Endothelial cell of umbilical vein (primary cell): ENCODE measurements around the gene CCR4. TPM values are rescaled to one million over a fixed set of nuclear protein-coding genes. Genes with fewer than 3 reads are reported as not detected.

Experiments
- BruUV-seq: library from RNA; stranded (reverse); fragments of 400-500 nt; replicated peaks from 2 replicates; lab custom pipeline; 2021; lab: Mats Ljungman, UMichigan
- CTCF ChIA-PET: fragments of 300-600, 350-600 bp; sonication (Branson Sonifier 250); formaldehyde crosslinking; loops from one replicate; lab custom pipeline; 2021; ENCODE audit warnings: antibody characterized with exemption, inconsistent platforms; lab: Charles Lee
- POLR2A ChIA-PET: fragments of 300-600, 350-600 bp; sonication (Branson Sonifier 250); formaldehyde crosslinking; loops from one replicate; lab custom pipeline; 2021; ENCODE audit warnings: antibody characterized with exemption, inconsistent platforms; lab: Charles Lee
- DNase-seq: peaks from one replicate; pipeline ENCODE4 v3.0.0-alpha.2; 2011; ENCODE audit warnings: low read depth, low spot score
- FAIRE-seq: peaks from 2 replicates; lab custom pipeline; 2011; peaks lifted over from hg19 to GRCh38; lab: Jason Lieb, UNC
- H2AFZ ChIP-seq: 2 replicates; pipeline ENCODE4 v1.6.0; 2012; ENCODE audit warnings: low read depth, low read length, control low read depth, inconsistent platforms
- H3K27ac ChIP-seq: 2 replicates; pipeline ENCODE4 v1.5.1; 2011; ENCODE audit warnings: low read depth, mild to moderate bottlenecking, control low read depth, low read length, moderate library complexity; ENCODE audit not compliant: insufficient read depth
- H3K27me3 ChIP-seq, 2 experiments: 2 replicates each; pipeline versions ENCODE4 v1.6.0 to v1.6.1; 2011; ENCODE audit warnings: low read length in 2 of 2, mixed read lengths in 1 of 2; ENCODE audit not compliant: control insufficient read depth in 2 of 2, insufficient read depth in 2 of 2
- H3K36me3 ChIP-seq, 2 experiments: 2 replicates in 1 of 2; 3 replicates in 1 of 2; pipeline ENCODE4 v1.5.1; 2011; ENCODE audit warnings: low read length in 2 of 2, mild to moderate bottlenecking in 1 of 2, moderate library complexity in 1 of 2; ENCODE audit not compliant: control insufficient read depth in 2 of 2, insufficient read depth in 2 of 2; ENCODE audit errors: extremely low read depth in 1 of 2
- H3K4me1 ChIP-seq: 3 replicates; pipeline ENCODE4 v1.5.1; 2011; ENCODE audit warnings: mild to moderate bottlenecking, low read length; ENCODE audit not compliant: control insufficient read depth, insufficient read depth; ENCODE audit errors: extremely low read depth
- H3K4me2 ChIP-seq: 2 replicates; pipeline ENCODE4 v1.6.1; 2011; ENCODE audit warnings: low read length, control low read depth, mixed read lengths; ENCODE audit not compliant: insufficient read depth
- H3K4me3 ChIP-seq, 3 experiments: fragments of 200-600 bp in 1 of 3; sonication (generic), shearing (Covaris generic) in 1 of 3; replicated peaks in 1 of 3; 2 replicates each; pipeline ENCODE4 v1.5.1; 2011 to 2016; ENCODE audit warnings: control low read depth in 3 of 3, low read length in 3 of 3, mild to moderate bottlenecking in 2 of 3, inconsistent platforms in 1 of 3, low read depth in 1 of 3, moderate library complexity in 1 of 3; ENCODE audit not compliant: insufficient read depth in 1 of 3
- H3K79me2 ChIP-seq: 2 replicates; pipeline ENCODE4 v1.6.0; 2012; ENCODE audit warnings: low read length, inconsistent platforms; ENCODE audit not compliant: control insufficient read depth, insufficient read depth
- H3K9ac ChIP-seq: replicated peaks from 2 replicates; pipeline ENCODE3; 2011; ENCODE audit warnings: low read length, control low read depth; ENCODE audit not compliant: insufficient read depth; ENCODE audit errors: extremely low read depth
- H3K9me1 ChIP-seq: replicated peaks from 3 replicates; pipeline ENCODE4 v1.6.0; 2011; ENCODE audit warnings: mild to moderate bottlenecking, low read length; ENCODE audit not compliant: control insufficient read depth, insufficient read depth; ENCODE audit errors: extremely low read depth
- H3K9me3 ChIP-seq: replicated peaks from 2 replicates; pipeline ENCODE4 v1.5.1; 2012; ENCODE audit warnings: low read length, inconsistent platforms; ENCODE audit not compliant: control insufficient read depth, insufficient read depth
- H4K20me1 ChIP-seq: replicated peaks from 2 replicates; pipeline ENCODE3; 2011; ENCODE audit warnings: mild to moderate bottlenecking, low read length; ENCODE audit not compliant: control insufficient read depth, insufficient read depth; ENCODE audit errors: extremely low read depth
- CTCF ChIP-seq, 2 donors: IDR thresholded peaks; 1 replicate in 1 of 2; 2 replicates in 1 of 2; pipeline ENCODE4 v1.5.1; 2011; ENCODE audit warnings: low read length in 2 of 2, mild to moderate bottlenecking in 2 of 2, moderate library complexity in 2 of 2, control low read depth in 1 of 2, inconsistent platforms in 1 of 2, low read depth in 1 of 2; ENCODE audit not compliant: insufficient read depth in 1 of 2; ENCODE audit errors: extremely low read depth in 1 of 2
- EZH2 ChIP-seq: IDR thresholded peaks from 2 replicates; pipeline ENCODE4 v1.6.1; 2012; ENCODE audit warnings: borderline replicate concordance, low read depth, mild to moderate bottlenecking, moderate library complexity, low read length, inconsistent platforms; ENCODE audit not compliant: severe bottlenecking
- GATA2 ChIP-seq: IDR thresholded peaks from 2 replicates; pipeline ENCODE4 v1.7.0; 2011; ENCODE audit warnings: low read depth, mild to moderate bottlenecking, moderate library complexity, mixed read lengths, low read length; ENCODE audit not compliant: insufficient read length, insufficient read depth
- JUN ChIP-seq: IDR thresholded peaks from 2 replicates; pipeline ENCODE4 v1.6.1; 2011; ENCODE audit warnings: borderline replicate concordance, low read depth; ENCODE audit not compliant: insufficient read length, insufficient read depth
- MYC ChIP-seq: IDR thresholded peaks from one replicate; pipeline ENCODE4 v1.6.1; 2011; ENCODE audit warnings: mild to moderate bottlenecking, low read depth, low read length
- POLR2A ChIP-seq: IDR thresholded peaks from 2 replicates; pipeline ENCODE4 v1.6.1; 2012; ENCODE audit warnings: low read depth, mild to moderate bottlenecking, control low read depth, low read length
- POLR2AphosphoS5 ChIP-seq: IDR thresholded peaks from 2 replicates; pipeline ENCODE4 v1.6.1; 2012; ENCODE audit warnings: low read depth, mild to moderate bottlenecking, control low read depth, low read length, moderate library complexity; ENCODE audit not compliant: insufficient read depth
- dilution Hi-C: fragments of 300-500 bp; cut with MboI; formaldehyde crosslinking; loops from one replicate; pipeline ENCODE4 v1.15.0; 2019; ENCODE audit warnings: low sequenced_read_pairs; ENCODE audit not compliant: extremely low pct_ligation_motif_present
- intact Hi-C: fragments of 100-400 bp; cut with micrococcal nuclease; formaldehyde crosslinking; loops from one replicate; pipeline ENCODE4 v1.10.0; 2022
- polyA plus RNA-seq, 4 experiments: library from polyadenylated mRNA; depleted of rRNA in 3 of 4; stranded (reverse) in 3 of 4; unstranded in 1 of 4; fragments of >200 nt; gene quantifications; 2 replicates each; pipeline versions ENCODE4 v1.2.1 to v1.2.3, GENCODE V29; 2011 to 2012; ENCODE audit warnings: missing spikeins in 1 of 4
- total RNA-seq: library from RNA; stranded (reverse); gene quantifications from 2 replicates; pipeline ENCODE4 v1.2.3, GENCODE V29; 2021
- TF ChIP-seq, protein P1 (sequence below): IDR thresholded peaks from 2 replicates; pipeline ENCODE4 v1.6.1; 2011; ENCODE audit not compliant: insufficient read depth, insufficient read length

CCR4 gene
- total and polyA plus RNA-seq, 2 donors (not counting 3 experiments of a cell fraction or from before 2014, with no cell fraction given), result not detected

GRCh38 chr3:32977861-32978260 is 26.4 kb downstream of the CCR4 start:
- Histone ChIP-seq H3K9me3 (no peaks in the 10 kb centered on the region), H3K79me2 (no peaks in the 10 kb centered on the region), H3K4me1 (no peaks in the 10 kb centered on the region), H3K36me3 (no peaks in the 10 kb centered on the region), H3K27ac (no peak overlapping the region), H4K20me1 (no peaks in the 10 kb centered on the region), H3K9me1 (no peaks in the 10 kb centered on the region), H3K9ac (no peak overlapping the region), H3K27me3 (peaks cover 2 to 7% of the 10 kb centered on the region in 2 experiments), H3K4me3 (no peak overlapping the region), H2AFZ (no peak overlapping the region), H3K4me2 (no peak overlapping the region)
- ChIA-PET POLR2A (no interaction called here), CTCF (no interaction called here)
- no TSS peak for BruUV-seq
- TF ChIP-seq POLR2AphosphoS5 (no peak), GATA2 (no peak), POLR2A (no peak), CTCF (IDR thresholded peaks at IDR 0.05; ENCODE audit: extremely low read depth in 1 of 2, insufficient read depth in 1 of 2, low read depth in 1 of 2, low read length in 2 of 2) (no peak), EZH2 (no peak)
- TF ChIP-seq, protein P1, sequence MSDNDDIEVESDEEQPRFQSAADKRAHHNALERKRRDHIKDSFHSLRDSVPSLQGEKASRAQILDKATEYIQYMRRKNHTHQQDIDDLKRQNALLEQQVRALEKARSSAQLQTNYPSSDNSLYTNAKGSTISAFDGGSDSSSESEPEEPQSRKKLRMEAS, result no peak
- FAIRE-seq (no peak), DNase-seq (no peak)
- dilution Hi-C loops (no loop called here), intact Hi-C loops (no loop called here)

GRCh38 chr3:32978331-32978730 is 26.9 kb downstream of the CCR4 start:
- Histone ChIP-seq H3K4me2 (no peak overlapping the region), H4K20me1 (no peaks in the 10 kb centered on the region), H3K9ac (no peak overlapping the region), H3K9me1 (no peaks in the 10 kb centered on the region), H3K27me3 (peaks cover 2 to 7% of the 10 kb centered on the region in 2 experiments), H3K4me3 (no peak overlapping the region), H2AFZ (no peak overlapping the region), H3K27ac (no peak overlapping the region), H3K79me2 (no peaks in the 10 kb centered on the region), H3K9me3 (no peaks in the 10 kb centered on the region), H3K4me1 (no peaks in the 10 kb centered on the region), H3K36me3 (no peaks in the 10 kb centered on the region)
- intact Hi-C loops, result no loop called here
- dilution Hi-C loops, result no loop called here
- CTCF ChIA-PET, result no interaction called here
- DNase-seq (no peak), FAIRE-seq (no peak)
- BruUV-seq, result no TSS peak
- TF ChIP-seq MYC, result no peak
- no peak for TF ChIP-seq JUN
- no peak for TF ChIP-seq EZH2
- POLR2A ChIA-PET, result no interaction called here
